Measurements from ENCODE around the gene TRIM74.
"Not testable (repeated sequence)": the region's sequence is repeated elsewhere in the genome, so short reads cannot be mapped to it uniquely, and the experiment has no call there.

DNA sequence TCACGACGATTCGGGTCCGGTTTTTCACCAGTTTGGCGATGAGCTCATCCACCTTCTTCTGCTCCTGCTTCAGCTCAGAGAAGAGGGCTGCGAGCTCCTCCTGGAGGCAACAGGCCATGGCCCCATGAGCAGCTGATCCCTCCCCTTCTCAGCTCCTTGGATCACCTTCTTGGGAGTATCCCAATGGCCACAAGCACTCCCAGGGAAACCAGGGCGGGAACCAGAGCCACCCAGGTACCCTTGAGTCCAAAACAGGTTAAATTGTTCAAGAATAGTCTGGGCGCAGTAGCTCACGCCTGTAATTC, 8.0 kb downstream of the TRIM74 start:
- TF ChIP-seq EZH2 (IDR thresholded peaks at IDR 0.05; ENCODE audit: insufficient read depth, poor library complexity, severe bottlenecking); EZH2phosphoT487 (IDR thresholded peaks at IDR 0.05; ENCODE audit: insufficient read depth, low read depth): not testable (repeated sequence)

Measured in GM23248 (cell line).